ENCODE results near the gene NTN5.

The NTN5 gene

DNA sequence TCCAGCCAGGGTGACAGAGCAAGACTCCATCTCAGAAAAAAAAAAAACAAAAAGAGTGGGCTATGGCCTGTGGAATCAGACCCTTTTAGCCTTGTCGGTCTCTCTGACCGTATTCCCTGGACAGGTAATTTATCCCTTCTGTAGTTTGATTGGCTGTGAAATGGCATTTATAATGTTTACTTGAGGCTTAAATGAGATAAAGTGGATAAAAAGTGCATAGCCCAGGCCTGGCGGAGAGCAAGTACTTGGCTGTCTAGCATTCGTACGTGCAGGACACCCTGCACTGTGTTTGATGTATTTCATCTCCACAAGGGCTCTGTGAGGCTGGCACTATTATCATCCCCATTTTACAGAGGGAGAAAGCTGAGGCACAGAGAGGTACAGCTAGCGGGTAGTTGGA is 7.0 kb downstream of the NTN5 start:
- H3K4me3 ChIP-seq (replicated peaks; ENCODE audit: insufficient read depth, low read length), result no peak overlapping the region
- no peaks in the 10 kb centered on the region for H3K27me3 ChIP-seq (ENCODE audit: insufficient read depth, poor library complexity, severe bottlenecking)
- no peak for TF ChIP-seq POLR2AphosphoS5 (IDR thresholded peaks at IDR 0.05; ENCODE audit: low read depth)
- TF ChIP-seq, protein P1, sequence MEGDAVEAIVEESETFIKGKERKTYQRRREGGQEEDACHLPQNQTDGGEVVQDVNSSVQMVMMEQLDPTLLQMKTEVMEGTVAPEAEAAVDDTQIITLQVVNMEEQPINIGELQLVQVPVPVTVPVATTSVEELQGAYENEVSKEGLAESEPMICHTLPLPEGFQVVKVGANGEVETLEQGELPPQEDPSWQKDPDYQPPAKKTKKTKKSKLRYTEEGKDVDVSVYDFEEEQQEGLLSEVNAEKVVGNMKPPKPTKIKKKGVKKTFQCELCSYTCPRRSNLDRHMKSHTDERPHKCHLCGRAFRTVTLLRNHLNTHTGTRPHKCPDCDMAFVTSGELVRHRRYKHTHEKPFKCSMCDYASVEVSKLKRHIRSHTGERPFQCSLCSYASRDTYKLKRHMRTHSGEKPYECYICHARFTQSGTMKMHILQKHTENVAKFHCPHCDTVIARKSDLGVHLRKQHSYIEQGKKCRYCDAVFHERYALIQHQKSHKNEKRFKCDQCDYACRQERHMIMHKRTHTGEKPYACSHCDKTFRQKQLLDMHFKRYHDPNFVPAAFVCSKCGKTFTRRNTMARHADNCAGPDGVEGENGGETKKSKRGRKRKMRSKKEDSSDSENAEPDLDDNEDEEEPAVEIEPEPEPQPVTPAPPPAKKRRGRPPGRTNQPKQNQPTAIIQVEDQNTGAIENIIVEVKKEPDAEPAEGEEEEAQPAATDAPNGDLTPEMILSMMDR (IDR thresholded peaks at IDR 0.05; ENCODE audit: insufficient read depth, low read length), result no peak
- no peak for TF ChIP-seq SPI1 (IDR thresholded peaks at IDR 0.05; ENCODE audit: borderline replicate concordance, low read depth)
- TF ChIP-seq GABPA (IDR thresholded peaks at IDR 0.05; ENCODE audit: low read depth), result no peak
- TF ChIP-seq, protein P2, sequence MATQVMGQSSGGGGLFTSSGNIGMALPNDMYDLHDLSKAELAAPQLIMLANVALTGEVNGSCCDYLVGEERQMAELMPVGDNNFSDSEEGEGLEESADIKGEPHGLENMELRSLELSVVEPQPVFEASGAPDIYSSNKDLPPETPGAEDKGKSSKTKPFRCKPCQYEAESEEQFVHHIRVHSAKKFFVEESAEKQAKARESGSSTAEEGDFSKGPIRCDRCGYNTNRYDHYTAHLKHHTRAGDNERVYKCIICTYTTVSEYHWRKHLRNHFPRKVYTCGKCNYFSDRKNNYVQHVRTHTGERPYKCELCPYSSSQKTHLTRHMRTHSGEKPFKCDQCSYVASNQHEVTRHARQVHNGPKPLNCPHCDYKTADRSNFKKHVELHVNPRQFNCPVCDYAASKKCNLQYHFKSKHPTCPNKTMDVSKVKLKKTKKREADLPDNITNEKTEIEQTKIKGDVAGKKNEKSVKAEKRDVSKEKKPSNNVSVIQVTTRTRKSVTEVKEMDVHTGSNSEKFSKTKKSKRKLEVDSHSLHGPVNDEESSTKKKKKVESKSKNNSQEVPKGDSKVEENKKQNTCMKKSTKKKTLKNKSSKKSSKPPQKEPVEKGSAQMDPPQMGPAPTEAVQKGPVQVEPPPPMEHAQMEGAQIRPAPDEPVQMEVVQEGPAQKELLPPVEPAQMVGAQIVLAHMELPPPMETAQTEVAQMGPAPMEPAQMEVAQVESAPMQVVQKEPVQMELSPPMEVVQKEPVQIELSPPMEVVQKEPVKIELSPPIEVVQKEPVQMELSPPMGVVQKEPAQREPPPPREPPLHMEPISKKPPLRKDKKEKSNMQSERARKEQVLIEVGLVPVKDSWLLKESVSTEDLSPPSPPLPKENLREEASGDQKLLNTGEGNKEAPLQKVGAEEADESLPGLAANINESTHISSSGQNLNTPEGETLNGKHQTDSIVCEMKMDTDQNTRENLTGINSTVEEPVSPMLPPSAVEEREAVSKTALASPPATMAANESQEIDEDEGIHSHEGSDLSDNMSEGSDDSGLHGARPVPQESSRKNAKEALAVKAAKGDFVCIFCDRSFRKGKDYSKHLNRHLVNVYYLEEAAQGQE (IDR thresholded peaks at IDR 0.05; ENCODE audit: insufficient replicate concordance, low read depth), result no peak
- no peak overlapping the region for H3K27ac ChIP-seq (replicated peaks)
- DNase-seq (ENCODE audit: low read depth in 1 of 2, low spot score in 1 of 2), result no peak

DNA sequence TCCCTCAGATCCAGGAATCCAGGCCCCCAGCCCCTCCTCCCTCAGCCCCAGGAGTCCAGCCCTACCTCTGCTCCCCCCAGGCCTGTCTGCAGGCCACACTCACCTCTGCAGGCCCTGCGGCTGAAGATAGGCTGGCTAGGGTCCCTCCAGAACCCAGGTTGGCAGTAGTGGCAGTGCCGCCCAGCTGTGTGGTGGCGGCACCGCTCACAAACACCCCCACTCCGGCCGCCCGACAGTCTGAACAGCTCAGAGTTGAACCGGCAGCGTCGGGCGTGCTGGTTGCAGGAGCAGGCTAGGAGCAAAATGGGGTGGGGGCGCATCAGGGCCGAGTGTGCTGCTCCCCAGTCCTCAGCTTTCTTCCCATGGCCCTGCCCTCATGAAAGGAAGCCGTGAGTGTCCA is 8.3 kb downstream of the NTN5 start:
- DNase-seq (ENCODE audit: low read depth in 1 of 2, low spot score in 1 of 2), result no peak
- H3K4me3 ChIP-seq (replicated peaks; ENCODE audit: insufficient read depth, low read length), result no peak overlapping the region

DNA sequence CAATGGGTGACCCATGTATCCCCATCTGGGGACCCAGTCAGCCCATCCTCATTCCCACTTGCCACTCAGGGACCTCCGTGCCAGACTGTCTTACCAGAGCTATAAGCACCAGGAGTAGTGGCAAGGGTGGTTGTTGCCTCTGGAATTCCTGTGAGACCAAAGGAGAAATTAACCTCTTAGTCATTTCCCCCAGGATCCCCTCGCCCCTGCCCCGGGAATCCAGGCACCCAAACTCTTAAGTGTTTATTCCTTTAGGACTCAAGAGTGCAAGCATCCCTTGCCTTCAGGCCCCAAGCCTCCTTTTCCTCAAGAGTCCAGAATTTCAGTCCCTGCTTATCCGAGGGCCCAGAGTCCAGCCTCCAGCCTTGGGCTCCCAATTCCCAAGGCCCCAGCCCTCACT is 9.2 kb downstream of the NTN5 start:
- no peak for DNase-seq (ENCODE audit: low read depth in 1 of 2, low spot score in 1 of 2)
- H3K27me3 ChIP-seq (ENCODE audit: insufficient read depth, poor library complexity, severe bottlenecking), result no peaks in the 10 kb centered on the region
- TF ChIP-seq SPI1 (IDR thresholded peaks at IDR 0.05; ENCODE audit: borderline replicate concordance, low read depth) (no peak), GABPA (IDR thresholded peaks at IDR 0.05; ENCODE audit: low read depth) (no peak), POLR2AphosphoS5 (IDR thresholded peaks at IDR 0.05; ENCODE audit: low read depth) (no peak)
- TF ChIP-seq, protein P2 (IDR thresholded peaks at IDR 0.05; ENCODE audit: insufficient replicate concordance, low read depth), result no peak
- TF ChIP-seq, protein P1 (IDR thresholded peaks at IDR 0.05; ENCODE audit: insufficient read depth, low read length), result no peak
- H3K4me3 ChIP-seq (replicated peaks; ENCODE audit: insufficient read depth, low read length), result no peak overlapping the region
- H3K27ac ChIP-seq (replicated peaks), result no peak overlapping the region

More for the DNA sequence above, 8.3 kb downstream of the NTN5 start:
- Histone ChIP-seq H3K27me3 (ENCODE audit: insufficient read depth, poor library complexity, severe bottlenecking) (no peaks in the 10 kb centered on the region), H3K27ac (replicated peaks) (no peak overlapping the region)
- TF ChIP-seq, protein P2 (IDR thresholded peaks at IDR 0.05; ENCODE audit: insufficient replicate concordance, low read depth), result no peak
- TF ChIP-seq POLR2AphosphoS5 (IDR thresholded peaks at IDR 0.05; ENCODE audit: low read depth) (no peak), GABPA (IDR thresholded peaks at IDR 0.05; ENCODE audit: low read depth) (no peak), SPI1 (IDR thresholded peaks at IDR 0.05; ENCODE audit: borderline replicate concordance, low read depth) (no peak)
- TF ChIP-seq, protein P1 (IDR thresholded peaks at IDR 0.05; ENCODE audit: insufficient read depth, low read length), result no peak
